Stimulated activated CD8-positive, alpha-beta memory T cell treated with anti-CD3 and anti-CD28 coated beads, Interleukin-15, amount 100 ng/mL, for 4 hours (primary cell): Measurements from ENCODE around the gene NUDCD3.
"Not testable (repeated sequence)": the region's sequence is repeated elsewhere in the genome, so short reads cannot be mapped to it uniquely, and the experiment has no call there.

Experiments
- DNase-seq, 2 donors: peaks; one replicate each; pipeline ENCODE4 v3.0.0-alpha.2; 2020; ENCODE audit warnings: low read depth in 2 of 2

The NUDCD3 gene

GRCh38 chr7:44447874-44448425, 42.5 kb downstream of the NUDCD3 start:
- DNase-seq = no peak

DNA sequence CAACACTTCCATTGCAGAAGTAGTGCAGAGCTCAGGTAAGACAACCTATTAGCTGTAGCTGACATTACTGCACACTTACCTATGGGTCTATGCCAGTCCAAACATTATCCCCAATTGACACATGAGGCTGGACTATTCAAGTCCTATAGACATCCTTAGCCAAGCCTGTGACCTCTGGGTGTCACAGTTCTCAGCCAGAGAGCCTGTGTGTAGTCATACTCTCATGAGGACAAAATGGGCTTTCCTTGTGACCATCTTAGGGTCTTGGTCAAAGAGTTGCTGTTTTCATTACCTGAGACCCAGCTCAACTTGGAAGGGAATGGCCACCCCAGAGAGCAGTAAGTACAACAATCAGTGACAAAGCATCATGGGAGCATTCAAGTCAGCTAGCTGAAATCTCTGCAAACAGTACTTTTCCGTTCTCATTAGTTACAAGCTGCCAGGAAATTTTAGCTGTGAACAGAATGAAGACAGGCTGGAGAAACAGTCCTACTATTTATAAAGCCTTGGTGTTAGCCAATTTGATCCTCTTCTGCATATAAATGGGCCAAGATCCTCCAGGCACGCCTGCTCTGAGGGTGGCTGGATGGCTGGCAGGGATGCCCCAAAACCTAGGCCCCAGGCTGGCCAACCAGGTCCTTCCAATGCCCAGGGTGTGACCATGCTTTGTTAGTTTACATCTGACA, 44.3 kb downstream of the NUDCD3 start:
- DNase-seq = no peak

DNA sequence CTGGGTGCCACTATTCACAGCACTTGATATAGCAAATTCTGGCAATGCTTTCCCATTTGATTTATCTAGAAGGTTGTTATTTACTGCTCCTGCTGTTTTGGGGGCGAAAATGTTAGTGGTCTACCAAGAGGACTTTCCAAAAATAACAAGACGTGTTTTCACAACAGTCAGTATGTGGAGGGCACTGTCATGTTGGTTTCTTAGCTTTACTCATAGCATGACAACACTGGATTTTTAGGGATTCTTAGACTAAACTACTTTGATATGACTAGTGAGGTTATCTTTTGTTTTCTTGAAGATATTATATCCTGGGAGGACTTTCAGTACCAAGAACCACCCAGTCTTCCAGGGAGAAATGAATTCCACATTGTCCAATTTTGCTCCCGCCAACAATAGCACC, 49.4 kb downstream of the NUDCD3 start:
- no peak for DNase-seq

DNA sequence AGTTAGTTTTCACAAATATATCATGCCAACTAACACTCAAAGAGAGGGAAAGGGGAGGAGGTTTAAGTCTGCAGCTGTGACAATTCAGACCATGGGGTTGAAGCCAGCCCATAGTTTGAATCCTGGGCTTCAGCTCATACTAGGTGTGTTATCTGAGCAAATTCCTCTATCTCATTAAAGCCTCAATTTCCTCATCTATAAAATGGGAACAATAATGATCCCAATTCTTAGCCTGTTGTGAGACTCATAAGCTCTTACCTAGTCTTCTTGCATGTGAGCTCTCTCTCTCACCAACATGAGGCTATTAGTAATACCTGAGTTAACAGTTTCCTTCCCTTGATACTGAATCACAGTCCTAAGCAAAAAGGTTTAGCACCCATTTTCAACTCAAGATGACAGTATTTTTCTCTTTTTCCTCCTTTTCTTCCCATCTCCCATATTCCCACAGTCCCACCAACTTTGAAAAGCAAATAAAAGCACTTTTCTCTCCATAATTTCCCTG, 49.8 kb downstream of the NUDCD3 start:
- no peak for DNase-seq

DNA sequence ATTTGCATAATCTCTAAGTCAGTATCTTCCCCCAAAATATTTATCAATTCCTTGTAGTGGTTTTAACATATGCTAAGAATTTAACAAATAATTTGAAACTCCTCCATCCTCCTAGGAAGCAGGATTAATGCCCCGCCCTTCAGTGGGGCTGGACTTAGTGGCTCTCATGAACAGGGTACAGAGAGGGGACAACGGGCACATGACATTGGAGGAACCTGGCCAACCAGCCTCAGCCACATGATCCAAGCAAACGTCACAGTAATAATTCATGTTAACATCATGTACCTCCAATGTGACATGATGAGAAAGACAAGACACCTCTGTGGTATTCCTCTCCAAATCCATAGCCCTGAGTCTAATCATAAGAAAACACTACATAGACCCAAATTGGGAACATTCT, 50.5 kb downstream of the NUDCD3 start:
- no peak for DNase-seq

DNA sequence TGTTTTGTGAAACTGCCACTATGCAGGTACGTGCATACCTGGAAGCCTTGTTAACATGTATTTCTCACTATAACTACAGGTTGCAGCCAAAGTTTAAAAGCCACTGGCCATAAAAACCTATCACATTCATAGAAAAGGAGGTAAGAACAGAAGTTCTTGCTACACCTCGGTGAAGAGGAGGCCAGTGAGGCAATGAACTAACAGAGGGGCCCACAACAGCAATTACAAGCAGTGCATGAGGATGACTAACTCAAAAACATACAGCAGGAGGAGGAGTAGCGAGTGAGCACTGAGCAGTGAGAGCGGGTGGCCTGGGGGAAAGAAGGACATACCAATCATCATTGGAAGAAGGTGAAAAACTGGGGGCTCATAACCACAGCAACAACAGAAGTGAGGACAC, 51.6 kb downstream of the NUDCD3 start:
- DNase-seq = no peak

- DNase-seq = no peak
Observed at GRCh38 chr7:44434201-44434600, 56.3 kb downstream of the NUDCD3 start.

DNA sequence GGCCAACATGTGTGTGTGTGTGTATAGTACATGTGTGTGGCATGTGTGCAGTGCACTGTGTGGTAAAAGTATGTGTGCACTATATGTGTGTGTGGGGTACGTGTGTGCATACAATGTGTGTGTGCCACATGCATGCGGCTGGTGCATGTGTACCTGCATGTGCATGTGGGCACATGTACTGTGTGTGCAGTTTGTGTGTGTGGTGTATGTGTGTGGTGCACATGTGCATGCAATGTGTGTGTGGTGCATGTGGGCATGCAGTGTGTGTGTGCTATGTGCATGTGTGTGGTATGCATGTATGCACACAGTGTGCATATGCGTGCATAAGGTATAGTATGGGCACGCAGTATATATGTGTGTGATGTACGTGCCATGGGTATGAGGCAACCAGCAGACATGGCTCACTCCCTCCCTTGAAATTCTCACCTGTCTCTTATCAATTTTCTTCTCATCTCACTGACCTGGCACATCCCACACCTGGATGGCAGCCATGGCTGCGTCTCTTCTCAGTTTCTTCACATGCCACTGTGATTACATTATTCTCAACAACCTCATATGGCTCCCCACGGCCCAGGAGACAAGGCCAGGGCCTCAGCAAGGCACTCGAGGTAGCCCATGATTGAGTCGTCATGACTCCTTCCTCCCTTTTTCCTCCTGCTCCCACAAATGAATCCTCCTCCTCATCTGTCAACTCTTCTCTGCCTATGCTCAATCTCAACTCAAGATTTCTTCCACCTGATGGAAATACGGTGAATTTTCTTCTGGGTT, 57.0 kb downstream of the NUDCD3 start:
- no peak for DNase-seq

GRCh38 chr7:44432381-44432977, 58.0 kb downstream of the NUDCD3 start:
- DNase-seq = no peak

DNA sequence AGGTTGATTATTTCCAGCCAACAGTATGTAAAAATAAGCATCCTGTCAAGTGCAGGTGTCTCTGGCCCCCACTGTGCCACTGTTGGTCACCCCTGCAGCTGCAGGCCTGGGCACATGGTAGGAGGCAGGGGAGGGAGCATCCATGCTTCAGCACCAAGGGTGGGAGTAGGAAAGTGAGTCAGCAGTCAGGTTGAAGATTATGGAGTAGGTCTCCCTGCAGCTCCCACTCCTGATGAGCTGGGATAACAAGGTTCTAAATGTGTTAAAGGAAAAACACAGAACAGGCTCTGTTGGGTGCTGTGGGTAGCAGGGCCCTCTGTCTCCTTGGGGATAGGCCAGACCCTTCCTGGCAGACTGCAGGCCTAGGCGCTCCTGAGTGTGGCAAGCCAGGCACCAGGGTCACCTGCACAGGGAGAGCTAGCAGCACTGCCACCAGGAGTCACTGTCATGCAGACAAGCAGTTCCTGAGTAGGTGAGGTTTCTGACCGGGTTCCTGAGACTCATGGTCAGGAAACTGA, 59.3 kb downstream of the NUDCD3 start:
- no peak for DNase-seq

DNA sequence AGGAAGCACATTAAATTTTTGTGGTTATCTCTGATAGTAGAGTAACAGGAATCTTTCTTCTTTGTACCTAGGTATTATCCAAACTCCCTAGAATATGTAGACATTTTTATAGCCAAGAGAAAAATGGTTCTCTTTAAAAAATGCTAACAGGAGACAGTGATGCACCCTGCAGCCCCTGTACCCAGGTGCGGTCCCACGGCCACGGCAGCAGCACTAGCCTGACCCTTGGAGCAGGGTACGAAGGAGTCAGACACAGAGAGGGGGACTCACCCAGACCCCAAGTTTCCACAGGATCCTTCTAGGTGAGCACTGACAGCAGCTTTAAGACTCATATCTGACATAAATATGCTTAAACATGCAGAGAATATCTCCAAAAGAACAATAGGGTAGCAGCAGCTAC, 60.4 kb downstream of the NUDCD3 start:
- no peak for DNase-seq

- not testable (repeated sequence) for DNase-seq
Observed at GRCh38 chr7:44424762-44425161, 65.7 kb downstream of the NUDCD3 start.

DNA sequence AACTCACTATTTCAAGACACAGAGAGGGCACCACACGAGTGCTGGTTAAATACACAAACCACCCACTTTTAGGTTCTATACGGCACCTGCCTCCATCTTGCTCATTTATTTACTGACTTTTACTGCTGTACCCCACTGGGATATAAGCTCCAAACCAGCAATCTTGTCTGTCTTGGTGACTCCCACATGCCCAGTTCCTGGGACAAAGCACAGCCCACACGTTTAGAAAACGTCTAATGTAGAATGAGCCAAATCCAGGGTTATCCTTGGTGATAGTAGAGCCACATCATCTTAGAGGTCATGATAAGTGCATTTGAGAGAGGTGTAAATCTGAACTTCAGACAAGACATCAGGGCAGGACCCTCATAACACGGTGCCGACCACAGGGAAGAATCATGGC, 73.5 kb downstream of the NUDCD3 start:
- DNase-seq = no peak

GRCh38 chr7:44415510-44415909, 74.9 kb downstream of the NUDCD3 start:
- DNase-seq = no peak

- DNase-seq = no peak
Observed at GRCh38 chr7:44415047-44415446, 75.4 kb downstream of the NUDCD3 start.

GRCh38 chr7:44411306-44411705, 79.2 kb downstream of the NUDCD3 start:
- no peak for DNase-seq

GRCh38 chr7:44408596-44408995, 81.9 kb downstream of the NUDCD3 start:
- DNase-seq = no peak

GRCh38 chr7:44403775-44404174, 86.7 kb downstream of the NUDCD3 start:
- no peak for DNase-seq

- DNase-seq = no peak
Observed at GRCh38 chr7:44403176-44403759, 87.2 kb downstream of the NUDCD3 start.

GRCh38 chr7:44402401-44403060, 87.9 kb downstream of the NUDCD3 start:
- DNase-seq = no peak

- no peak for DNase-seq
Observed at GRCh38 chr7:44401692-44402091, 88.8 kb downstream of the NUDCD3 start.
